GM23248 (cell line): ENCODE data around the gene IPO5.
"Not testable (repeated sequence)": the region's sequence is repeated elsewhere in the genome, so short reads cannot be mapped to it uniquely, and the experiment has no call there.

Experiments
- EZH2 ChIP-seq: fragments of 200-600 bp; sonication (generic); IDR thresholded peaks from 2 replicates; pipeline ENCODE4 v1.6.1; 2018; ENCODE audit warnings: antibody characterized with exemption, mild to moderate bottlenecking; ENCODE audit not compliant: insufficient read depth, poor library complexity, severe bottlenecking
- EZH2phosphoT487 ChIP-seq: fragments of 200-600 bp; sonication (generic); IDR thresholded peaks from 2 replicates; pipeline ENCODE4 v1.6.1; 2018; ENCODE audit warnings: antibody characterized with exemption, moderate library complexity, mild to moderate bottlenecking, low read depth; ENCODE audit not compliant: insufficient read depth

GRCh38 chr13:98036564-98037302 lies 83.3 kb downstream of the IPO5 start:
- TF ChIP-seq EZH2phosphoT487, EZH2: not testable (repeated sequence)
